HEK293 (cell line): ENCODE results near the gene RRAS.

Experiments
- CTCF ChIA-PET: fragments of 350-600 bp; formaldehyde crosslinking; extraction: SDS; loops from one replicate; lab custom pipeline; 2021; ENCODE audit warnings: antibody characterized with exemption; lab: Yijun Ruan, JAX
- POLR2A ChIA-PET: fragments of 300-600 bp; formaldehyde crosslinking; extraction: SDS; loops from one replicate; lab custom pipeline; 2020; ENCODE audit warnings: antibody characterized with exemption, inconsistent platforms; lab: Yijun Ruan, JAX
- H3K27ac ChIP-seq: fragments of 200-500 bp; sonication (Bioruptor generic); 2 replicates; pipeline ENCODE4 v1.5.1; 2014; ENCODE audit warnings: low read depth, low read length, control low read depth, inconsistent platforms; ENCODE audit errors: extremely low read depth
- H3K36me3 ChIP-seq, 2 experiments: fragments of 200-500 bp in 1 of 2; sonication (Bioruptor generic) in 1 of 2; 1 replicate in 1 of 2; 2 replicates in 1 of 2; pipeline ENCODE4 v1.5.1; 2014 to 2017; ENCODE audit warnings: inconsistent platforms in 2 of 2, low read length in 2 of 2; ENCODE audit not compliant: control insufficient read depth in 2 of 2, insufficient read depth in 1 of 2
- H3K4me1 ChIP-seq: fragments of 200-500 bp; sonication (Bioruptor generic); 2 replicates; pipeline ENCODE4 v1.5.1; 2014; ENCODE audit warnings: mild to moderate bottlenecking, low read length, inconsistent platforms; ENCODE audit not compliant: control insufficient read depth, insufficient read depth
- H3K4me3 ChIP-seq: 2 replicates; pipeline ENCODE4 v1.5.1; 2011; ENCODE audit warnings: low read depth, mild to moderate bottlenecking, control low read depth, low read length, moderate library complexity
- H3K9me3 ChIP-seq: fragments of 200-500 bp; sonication (Bioruptor generic); 2 replicates; pipeline ENCODE4 v1.5.1; 2014; ENCODE audit warnings: low read depth, low read length, inconsistent platforms; ENCODE audit not compliant: control insufficient read depth, insufficient read depth
- SCRT1 ChIP-seq: fragments of 450-650 bp; formaldehyde crosslinking; IDR thresholded peaks from 2 replicates; pipeline ENCODE4 v1.5.1; 2016; ENCODE audit warnings: missing biosample characterization, missing genetic modification characterization, borderline replicate concordance
- SCRT2 ChIP-seq: fragments of 450-650 bp; formaldehyde crosslinking; IDR thresholded peaks from 2 replicates; pipeline ENCODE4 v1.5.1; 2016; ENCODE audit warnings: missing biosample characterization, missing genetic modification characterization
- ZBTB1 ChIP-seq: fragments of 450-650 bp; formaldehyde crosslinking; IDR thresholded peaks from 2 replicates; pipeline ENCODE4 v1.5.1; 2016; ENCODE audit warnings: missing biosample characterization, missing genetic modification characterization
- ZFHX2 ChIP-seq: fragments of 450-650 bp; formaldehyde crosslinking; conservative IDR thresholded peaks from 2 replicates; pipeline ENCODE4 v1.5.1; 2016; ENCODE audit warnings: missing biosample characterization, missing genetic modification characterization
- ZNF114 ChIP-seq: fragments of 450-650 bp; formaldehyde crosslinking; IDR thresholded peaks from 2 replicates; pipeline ENCODE4 v1.5.0; 2017; ENCODE audit warnings: missing biosample characterization, missing genetic modification characterization
- ZNF211 ChIP-seq: fragments of 450-650 bp; formaldehyde crosslinking; IDR thresholded peaks from 2 replicates; pipeline ENCODE4 v1.5.1; 2016; ENCODE audit warnings: low read depth, missing biosample characterization, missing genetic modification characterization
- ZNF350 ChIP-seq: fragments of 450-650 bp; formaldehyde crosslinking; IDR thresholded peaks from 2 replicates; pipeline ENCODE4 v1.5.0; 2017; ENCODE audit warnings: missing biosample characterization, mild to moderate bottlenecking, missing genetic modification characterization
- ZNF362 ChIP-seq: fragments of 450-650 bp; formaldehyde crosslinking; IDR thresholded peaks from 2 replicates; pipeline ENCODE4 v1.5.1; 2016; ENCODE audit warnings: missing biosample characterization, missing genetic modification characterization
- ZNF394 ChIP-seq: fragments of 450-650 bp; formaldehyde crosslinking; IDR thresholded peaks from 2 replicates; pipeline ENCODE4 v1.5.1; 2016; ENCODE audit warnings: missing biosample characterization, missing genetic modification characterization, mild to moderate bottlenecking, moderate library complexity, borderline replicate concordance
- ZNF433 ChIP-seq: fragments of 450-650 bp; formaldehyde crosslinking; IDR thresholded peaks from 2 replicates; pipeline ENCODE4 v1.5.1; 2016; ENCODE audit warnings: missing biosample characterization, missing genetic modification characterization, low read depth
- ZNF449 ChIP-seq: fragments of 450-650 bp; formaldehyde crosslinking; IDR thresholded peaks from 2 replicates; pipeline ENCODE4 v1.5.1; 2017; ENCODE audit warnings: missing biosample characterization, mild to moderate bottlenecking, missing genetic modification characterization, moderate library complexity
- ZNF629 ChIP-seq: fragments of 450-650 bp; formaldehyde crosslinking; IDR thresholded peaks from 2 replicates; pipeline ENCODE4 v1.5.1; 2017; ENCODE audit warnings: missing biosample characterization, missing genetic modification characterization
- ZNF645 ChIP-seq: fragments of 450-650 bp; formaldehyde crosslinking; IDR thresholded peaks from 2 replicates; pipeline ENCODE4; 2016; ENCODE audit warnings: missing biosample characterization, missing genetic modification characterization

The RRAS gene

GRCh38 chr19:49590071-49590970 lies 49.6 kb downstream of the RRAS start (continued):
- TF ChIP-seq ZNF645: no peak
- no peak for TF ChIP-seq ZNF449 (tag by site-specific recombination)
- TF ChIP-seq ZBTB1 (tag by site-specific recombination): no peak
- no peak for TF ChIP-seq ZNF350 (tag by site-specific recombination)
- no peak; the same call in 1 of the 2 replicates for TF ChIP-seq ZNF394 (tag by site-specific recombination)

GRCh38 chr19:49589502-49589905 lies 50.4 kb downstream of the RRAS start:
- Histone ChIP-seq H3K4me3 (no peak overlapping the region), H3K9me3 (no peaks in the 10 kb centered on the region), H3K27ac (no peak overlapping the region), H3K36me3 (peaks cover 9 to 10% of the 10 kb centered on the region in 2 experiments), H3K4me1 (peaks cover 7% of the 10 kb centered on the region)
- ChIA-PET CTCF (interaction anchor here (1.1 to 1.2 kb wide), 2 partner anchors 83 to 116 kb away, joined by 3 read pairs; partner anchors contain the start of gene FLT3LG), POLR2A (interaction anchor here (0.7 to 7.1 kb wide), 11 partner anchors 10 to 280 kb away, joined by 3 to 124 read pairs (median 5); partner anchors contain the start of genes IRF3, NOSIP, PRMT1 and PRRG2)
- TF ChIP-seq ZNF114 (tag by site-specific recombination): no peak
- TF ChIP-seq SCRT1: peak; percentile 65; the same call in 1 of the 2 replicates
- peak; percentile 65 for TF ChIP-seq SCRT2 (tag by site-specific recombination)

- POLR2A ChIA-PET: interaction anchor here (0.6 to 7.1 kb wide), 4 partner anchors 9 to 161 kb away, joined by 4 to 124 read pairs (median 60); partner anchors contain the start of genes NOSIP, PRRG2, RRAS and SCAF1
- CTCF ChIA-PET: interaction anchor here (0.6 to 1.5 kb wide), 3 partner anchors 52 to 84 kb away, joined by 3 to 7 read pairs (median 3); partner anchors contain the start of gene RRAS
Measured at GRCh38 chr19:49588365-49589122, 51.4 kb downstream of the RRAS start.

GRCh38 chr19:49587227-49587626 lies 52.7 kb downstream of the RRAS start:
- no peaks in the 10 kb centered on the region for H3K9me3 ChIP-seq
- H3K4me1 ChIP-seq: no peaks in the 10 kb centered on the region
- ChIA-PET CTCF (interaction anchor here (1.5 to 3.6 kb wide), 2 partner anchors 17 to 53 kb away, joined by 7 to 15 read pairs; partner anchors contain the start of gene RRAS), POLR2A (interaction anchor here (0.6 to 0.7 kb wide), 4 partner anchors 28 to 423 kb away, joined by 3 to 7 read pairs (median 4); no protein-coding TSS in a partner anchor)
- H3K36me3 ChIP-seq: no peaks in the 10 kb centered on the region
- no peak overlapping the region for H3K4me3 ChIP-seq
- no peak overlapping the region for H3K27ac ChIP-seq
- TF ChIP-seq ZNF211: no peak
- no peak for TF ChIP-seq ZNF433
- TF ChIP-seq ZNF362 (tag by site-specific recombination): 0 out of 2 replicates have a peak, but pooled peaks have one; percentile 26

More at GRCh38 chr19:49588365-49589122, 51.4 kb downstream of the RRAS start:
- Histone ChIP-seq H3K27ac (no peak overlapping the region), H3K4me1 (peaks cover 1% of the 10 kb centered on the region), H3K36me3 (peaks cover 0 to under 1% of the 10 kb centered on the region in 2 experiments; a peak in 1 of 3 replicates)
- TF ChIP-seq SCRT1: peak; percentile 58; the same call in 1 of the 2 replicates
- TF ChIP-seq ZFHX2: 0 out of 2 replicates have a peak, but pooled peaks have one; percentile 5
- no peak for TF ChIP-seq ZNF629 (tag by site-specific recombination)
- TF ChIP-seq, all 188 proteins: peak for 2
- Histone ChIP-seq H3K4me3 (no peak overlapping the region), H3K9me3 (no peaks in the 10 kb centered on the region)
